Ascending aorta (tissue), 2 donors: ENCODE measurements around the gene ZSCAN21. TPM values are rescaled to one million over a fixed set of nuclear protein-coding genes. Genes with fewer than 3 reads are reported as not detected.

ENCODE experiments used
- DNase-seq, 2 donors: peaks; one replicate each; pipeline ENCODE4 v3.0.0-alpha.2; 2019; ENCODE audit warnings: low spot score in 2 of 2
- H3K27ac ChIP-seq, 2 donors: fragments of 200-600 bp; sonication (generic); one replicate each; pipeline ENCODE4 v1.5.1; 2016 to 2017; ENCODE audit warnings: mild to moderate bottlenecking in 1 of 2
- H3K27me3 ChIP-seq: fragments of 200-600 bp; sonication (generic); one replicate; pipeline ENCODE4 v1.5.1; 2017
- H3K36me3 ChIP-seq, 2 donors: fragments of 200-600 bp; sonication (generic); one replicate each; pipeline ENCODE4 v1.5.1; 2016
- H3K4me1 ChIP-seq, 2 donors: fragments of 200-600 bp; sonication (generic); one replicate each; pipeline ENCODE4 v1.5.1; 2016 to 2017; ENCODE audit warnings: mild to moderate bottlenecking in 1 of 2
- H3K4me3 ChIP-seq, 2 donors: fragments of 200-600 bp; sonication (generic); one replicate each; pipeline ENCODE4 v1.5.1; 2016 to 2017; ENCODE audit warnings: mild to moderate bottlenecking in 1 of 2
- H3K9me3 ChIP-seq, 2 donors: fragments of 200-600 bp; sonication (generic); one replicate each; pipeline ENCODE4 v1.5.1; 2016
- CTCF ChIP-seq, 3 experiments: fragments of 200-600 bp in 2 of 3; fragments of 450-650 bp in 1 of 3; sonication (generic) in 2 of 3; IDR thresholded peaks; one replicate each; pipeline ENCODE4 v1.5.1; 2016 to 2019; ENCODE audit warnings: antibody characterized with exemption in 3 of 3, mild to moderate bottlenecking in 1 of 3, moderate library complexity in 1 of 3
- intact Hi-C: fragments of 100-400 bp; cut with DNase I; formaldehyde crosslinking; loops from one replicate; pipeline ENCODE4 v1.15.1; 2023
- total RNA-seq: library from RNA; depleted of rRNA; stranded (reverse); fragments of >200 nt; gene quantifications from one replicate; pipeline ENCODE4 v1.1.0, GENCODE V29; 2016

ZSCAN21 gene
- total RNA-seq, 1 donor from 2014 or later, result 58.5 TPM

GRCh38 chr7:100069991-100070390, 20.4 kb downstream of the ZSCAN21 start:
- Histone ChIP-seq H3K36me3 (peaks cover 66 to 70% of the 10 kb centered on the region in 2 donors), H3K27ac (no peak overlapping the region), H3K27me3 (no peaks in the 10 kb centered on the region), H3K4me3 (no peak overlapping the region), H3K4me1 (no peaks in the 10 kb centered on the region), H3K9me3 (peaks cover 19 to 21% of the 10 kb centered on the region in 2 donors)
- TF ChIP-seq CTCF (IDR thresholded peaks at IDR 0.05), result no peak
- intact Hi-C loops, result no loop called here
- DNase-seq, result no peak

GRCh38 chr7:100071018-100071723, 21.6 kb downstream of the ZSCAN21 start:
- peaks cover 77 to 81% of the 10 kb centered on the region in 2 donors for H3K36me3 ChIP-seq
- TF ChIP-seq CTCF (IDR thresholded peaks at IDR 0.05), result no peak
- DNase-seq, result no peak
- H3K4me3 ChIP-seq, result no peak overlapping the region
- no peaks in the 10 kb centered on the region for H3K4me1 ChIP-seq
- intact Hi-C loops, result no loop called here
- peaks cover 19 to 21% of the 10 kb centered on the region in 2 donors for H3K9me3 ChIP-seq
- H3K27me3 ChIP-seq, result no peaks in the 10 kb centered on the region
- H3K27ac ChIP-seq, result no peak overlapping the region

GRCh38 chr7:100072462-100072861, 22.9 kb downstream of the ZSCAN21 start:
- intact Hi-C loops, result no loop called here
- no peak for DNase-seq

GRCh38 chr7:100074841-100075240, 25.3 kb downstream of the ZSCAN21 start:
- Histone ChIP-seq H3K36me3 (peaks cover 75 to 83% of the 10 kb centered on the region in 2 donors), H3K4me1 (peaks cover 0 to 7% of the 10 kb centered on the region in 2 donors), H3K27ac (no peak overlapping the region), H3K27me3 (no peaks in the 10 kb centered on the region), H3K9me3 (peaks cover 19 to 21% of the 10 kb centered on the region in 2 donors), H3K4me3 (no peak overlapping the region)
- no peak for TF ChIP-seq CTCF (IDR thresholded peaks at IDR 0.05)
- intact Hi-C loops, result no loop called here
- no peak for DNase-seq

More at GRCh38 chr7:100072462-100072861, 22.9 kb downstream of the ZSCAN21 start:
- H3K9me3 ChIP-seq, result peaks cover 19 to 21% of the 10 kb centered on the region in 2 donors
- no peak for TF ChIP-seq CTCF (IDR thresholded peaks at IDR 0.05)
- H3K4me3 ChIP-seq, result no peak overlapping the region
- H3K27me3 ChIP-seq, result no peaks in the 10 kb centered on the region
- no peaks in the 10 kb centered on the region for H3K4me1 ChIP-seq
- no peak overlapping the region for H3K27ac ChIP-seq
- H3K36me3 ChIP-seq, result peaks cover 88 to 90% of the 10 kb centered on the region in 2 donors

GRCh38 chr7:100075418-100075817, 25.8 kb downstream of the ZSCAN21 start:
- H3K27me3 ChIP-seq, result no peaks in the 10 kb centered on the region
- peaks cover 0 to 12% of the 10 kb centered on the region in 2 donors for H3K4me1 ChIP-seq
- H3K4me3 ChIP-seq, result no peak overlapping the region
- H3K36me3 ChIP-seq, result peaks cover 69 to 80% of the 10 kb centered on the region in 2 donors
- H3K9me3 ChIP-seq, result peaks cover 19 to 20% of the 10 kb centered on the region in 2 donors
- DNase-seq, result no peak
- intact Hi-C loops, result no loop called here
- H3K27ac ChIP-seq, result no peak overlapping the region
- no peak for TF ChIP-seq CTCF (IDR thresholded peaks at IDR 0.05)
